Measurements from ENCODE around the gene RANGRF.
A peak's percentile ranks its signal among the peaks of the same experiment; 100 is the strongest.
"Not testable (repeated sequence)": the region's sequence is repeated elsewhere in the genome, so short reads cannot be mapped to it uniquely, and the experiment has no call there.

RANGRF gene

GRCh38 chr17:8288336-8289102, at the start of gene RANGRF:
RANGRF (plus strand) TSS chr17:8288670; CDS start chr17:8288789, 119 bp downstream.
- H3K4me1 Mint-ChIP-seq (ENCODE audit: low read depth) = peaks cover 36% of the 10 kb centered on the region
- H3K36me3 Mint-ChIP-seq = peaks cover 6% of the 10 kb centered on the region
- H3K9me3 Mint-ChIP-seq (ENCODE audit: low read depth) = no peaks in the 10 kb centered on the region
- H3K4me3 Mint-ChIP-seq = peak within 1 kb of the TSS; percentile 95
- peak within 1 kb of the TSS; percentile 92 for H3K27ac Mint-ChIP-seq
- no peaks in the 10 kb centered on the region for H3K27me3 Mint-ChIP-seq

- Mint-ChIP-seq H3K36me3 (peaks cover 12% of the 10 kb centered on the region), H3K4me1 (ENCODE audit: low read depth) (peaks cover 44% of the 10 kb centered on the region), H3K27me3 (no peaks in the 10 kb centered on the region), H3K27ac (peak overlapping the region; percentile 84), H3K4me3 (peak overlapping the region; percentile 36), H3K9me3 (ENCODE audit: low read depth) (no peaks in the 10 kb centered on the region)
These were observed 44.6 kb upstream of the RANGRF start for GRCh38 chr17:8243827-8244226.

GRCh38 chr17:8244768-8245167, 43.7 kb upstream of the RANGRF start:
- Mint-ChIP-seq H3K4me1 (ENCODE audit: low read depth) (peaks cover 46% of the 10 kb centered on the region), H3K27ac (peak overlapping the region; percentile 80), H3K36me3 (peaks cover 10% of the 10 kb centered on the region), H3K4me3 (peak overlapping the region; percentile 84), H3K27me3 (no peaks in the 10 kb centered on the region), H3K9me3 (ENCODE audit: low read depth) (no peaks in the 10 kb centered on the region)

GRCh38 chr17:8248751-8249607, 39.5 kb upstream of the RANGRF start, which contains the start of gene PFAS:
PFAS (plus strand) TSS chr17:8249289; CDS start chr17:8253938, 4,649 bp downstream.
- Mint-ChIP-seq H3K27ac (peak within 1 kb of the TSS; percentile 99), H3K36me3 (peaks cover 10% of the 10 kb centered on the region), H3K4me1 (ENCODE audit: low read depth) (peaks cover 41% of the 10 kb centered on the region), H3K9me3 (ENCODE audit: low read depth) (no peaks in the 10 kb centered on the region), H3K4me3 (peak within 1 kb of the TSS; percentile 99), H3K27me3 (no peaks in the 10 kb centered on the region)

DNA sequence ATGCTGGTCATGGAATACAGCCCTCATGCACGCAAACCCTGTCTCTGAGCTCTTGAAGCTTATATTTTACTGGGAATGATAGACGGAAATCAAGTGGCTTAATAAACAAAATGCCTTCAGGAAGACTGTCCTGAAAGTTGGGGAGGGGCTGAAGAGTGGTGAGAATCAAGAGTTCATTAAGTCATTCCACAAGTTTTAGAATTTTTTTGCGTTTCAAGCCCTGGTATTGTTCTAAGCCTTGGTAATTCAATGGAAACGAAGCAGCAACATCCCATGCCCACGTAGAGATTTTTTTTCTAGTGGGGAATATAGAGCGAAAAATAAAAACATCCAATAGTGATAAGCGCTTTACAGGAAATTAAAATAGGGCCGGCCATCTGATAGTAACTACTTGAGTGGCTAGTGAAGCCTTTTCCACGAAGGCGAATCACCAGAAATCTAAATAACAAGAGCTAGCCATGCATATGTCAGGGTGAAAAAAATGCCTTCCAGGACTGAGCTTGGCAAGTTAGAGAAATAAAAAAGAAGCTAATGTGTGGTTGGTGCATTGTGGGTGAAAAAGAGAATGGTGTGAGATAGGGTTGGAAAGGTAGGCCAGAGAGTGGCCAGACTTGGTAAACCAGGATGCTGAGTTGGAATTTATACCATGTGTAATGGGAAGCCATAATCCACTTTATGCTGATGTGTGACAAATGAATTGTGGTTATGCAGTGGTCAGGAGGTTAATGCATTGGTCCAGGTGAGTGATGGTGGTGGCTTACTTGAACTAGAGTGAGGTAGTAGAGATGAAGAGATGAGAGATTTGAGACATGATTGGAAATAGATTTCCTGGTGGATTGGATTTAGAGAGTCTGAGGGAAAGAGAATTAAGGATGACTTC, 38.6 kb upstream of the RANGRF start:
- H3K27ac Mint-ChIP-seq = peak overlapping the region; percentile 99
- H3K27me3 Mint-ChIP-seq = no peaks in the 10 kb centered on the region
- peaks cover 10% of the 10 kb centered on the region for H3K36me3 Mint-ChIP-seq
- peak overlapping the region; percentile 99 for H3K4me3 Mint-ChIP-seq
- peaks cover 33% of the 10 kb centered on the region for H3K4me1 Mint-ChIP-seq (ENCODE audit: low read depth)
- no peaks in the 10 kb centered on the region for H3K9me3 Mint-ChIP-seq (ENCODE audit: low read depth)

GRCh38 chr17:8251411-8251810, 37.1 kb upstream of the RANGRF start:
- not testable (repeated sequence) for H3K36me3 Mint-ChIP-seq
- H3K4me1 Mint-ChIP-seq (ENCODE audit: low read depth) = peaks cover 19% of the 10 kb centered on the region

GRCh38 chr17:8253801-8254200, 34.7 kb upstream of the RANGRF start:
- H3K27ac Mint-ChIP-seq = no peak overlapping the region

More at GRCh38 chr17:8251411-8251810, 37.1 kb upstream of the RANGRF start:
- H3K27me3 Mint-ChIP-seq; H3K9me3 Mint-ChIP-seq (ENCODE audit: low read depth); H3K27ac Mint-ChIP-seq; H3K4me3 Mint-ChIP-seq: not testable (repeated sequence)

DNA sequence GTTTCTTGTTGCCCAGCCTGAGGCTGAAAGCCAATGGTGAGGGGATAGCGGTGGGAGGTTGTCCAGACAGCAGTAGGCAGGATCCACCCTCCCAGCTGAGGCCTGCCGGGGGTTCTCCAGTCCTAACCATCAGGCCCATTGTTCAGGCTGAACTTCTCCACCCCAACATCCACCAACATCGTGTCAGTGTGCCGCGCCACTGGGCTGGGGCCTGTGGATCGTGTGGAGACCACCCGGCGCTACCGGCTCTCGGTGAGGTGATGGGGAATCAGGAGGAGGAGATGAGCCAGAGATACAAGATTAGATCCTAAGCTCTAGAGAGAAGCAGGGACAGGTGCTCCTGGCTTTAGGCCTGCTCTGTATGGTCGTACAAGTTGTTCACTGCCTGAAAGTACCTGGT, 33.6 kb upstream of the RANGRF start:
- H3K27ac Mint-ChIP-seq = no peak overlapping the region
- no peaks in the 10 kb centered on the region for H3K9me3 Mint-ChIP-seq (ENCODE audit: low read depth)
- H3K36me3 Mint-ChIP-seq = peaks cover 6% of the 10 kb centered on the region
- H3K4me1 Mint-ChIP-seq (ENCODE audit: low read depth) = peaks cover 9% of the 10 kb centered on the region
- no peak overlapping the region for H3K4me3 Mint-ChIP-seq
- H3K27me3 Mint-ChIP-seq = no peaks in the 10 kb centered on the region

More at GRCh38 chr17:8253801-8254200, 34.7 kb upstream of the RANGRF start:
- H3K36me3 Mint-ChIP-seq = peaks cover 6% of the 10 kb centered on the region
- peaks cover 13% of the 10 kb centered on the region for H3K4me1 Mint-ChIP-seq (ENCODE audit: low read depth)
- no peaks in the 10 kb centered on the region for H3K9me3 Mint-ChIP-seq (ENCODE audit: low read depth)
- no peaks in the 10 kb centered on the region for H3K27me3 Mint-ChIP-seq
- no peak overlapping the region for H3K4me3 Mint-ChIP-seq

- Mint-ChIP-seq H3K27me3 (no peaks in the 10 kb centered on the region), H3K27ac (no peak overlapping the region), H3K9me3 (ENCODE audit: low read depth) (no peaks in the 10 kb centered on the region), H3K4me1 (ENCODE audit: low read depth) (peaks cover 3% of the 10 kb centered on the region), H3K4me3 (no peak overlapping the region), H3K36me3 (peaks cover 6% of the 10 kb centered on the region)
These were observed 33.0 kb upstream of the RANGRF start for GRCh38 chr17:8255499-8255898.

DNA sequence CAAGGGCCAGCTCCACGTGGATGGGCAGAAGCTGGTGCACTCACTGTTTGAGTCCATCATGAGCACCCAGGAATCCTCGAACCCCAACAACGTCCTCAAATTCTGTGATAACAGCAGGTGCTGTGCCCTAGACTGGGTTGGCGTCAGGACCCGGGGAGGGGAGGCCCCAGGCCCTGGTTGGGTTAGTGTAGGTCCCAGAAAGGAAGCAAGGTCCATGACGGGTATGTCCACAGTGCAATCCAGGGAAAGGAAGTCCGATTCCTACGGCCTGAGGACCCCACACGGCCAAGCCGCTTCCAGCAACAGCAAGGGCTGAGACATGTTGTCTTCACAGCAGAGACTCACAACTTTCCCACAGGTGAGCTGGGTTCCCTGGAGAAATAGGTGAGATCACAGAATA, 32.2 kb upstream of the RANGRF start:
- Mint-ChIP-seq H3K9me3 (ENCODE audit: low read depth) (no peaks in the 10 kb centered on the region), H3K27me3 (no peaks in the 10 kb centered on the region), H3K27ac (no peak overlapping the region), H3K4me1 (ENCODE audit: low read depth) (no peaks in the 10 kb centered on the region), H3K4me3 (no peak overlapping the region), H3K36me3 (peaks cover 7% of the 10 kb centered on the region)

DNA sequence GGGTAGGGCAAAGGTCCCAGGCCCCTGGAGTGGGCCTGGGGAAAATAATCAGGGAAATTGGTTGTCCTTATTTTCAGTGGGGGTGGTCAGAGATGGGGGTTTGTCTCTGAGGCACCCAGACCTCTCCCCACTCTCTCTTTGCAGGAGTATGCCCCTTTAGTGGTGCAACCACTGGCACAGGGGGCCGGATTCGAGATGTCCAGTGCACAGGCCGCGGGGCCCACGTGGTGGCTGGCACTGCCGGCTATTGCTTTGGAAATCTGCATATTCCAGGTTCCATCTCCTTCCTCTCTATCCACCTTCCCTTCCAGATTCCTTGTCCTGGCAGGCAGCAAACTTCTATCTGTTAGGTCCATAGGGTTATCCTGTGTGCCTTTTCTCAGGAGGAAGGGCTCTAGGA, 31.8 kb upstream of the RANGRF start:
- H3K27ac Mint-ChIP-seq = no peak overlapping the region
- H3K36me3 Mint-ChIP-seq = peaks cover 7% of the 10 kb centered on the region

DNA sequence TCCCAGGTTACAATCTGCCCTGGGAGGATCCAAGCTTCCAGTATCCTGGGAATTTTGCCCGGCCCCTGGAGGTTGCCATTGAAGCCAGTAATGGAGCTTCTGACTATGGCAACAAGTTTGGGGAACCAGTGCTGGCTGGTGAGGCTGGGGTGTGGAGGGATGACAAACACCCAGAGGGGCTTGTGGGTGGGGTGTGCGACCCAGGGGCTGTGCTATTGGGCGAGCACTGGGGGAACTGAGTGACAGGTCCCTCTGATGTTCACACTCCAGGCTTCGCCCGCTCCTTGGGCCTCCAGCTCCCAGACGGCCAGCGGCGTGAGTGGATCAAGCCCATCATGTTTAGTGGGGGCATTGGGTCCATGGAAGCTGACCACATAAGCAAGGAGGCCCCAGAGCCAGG, 30.7 kb upstream of the RANGRF start:
- peaks cover 7% of the 10 kb centered on the region for H3K36me3 Mint-ChIP-seq

More for the DNA sequence above, 31.8 kb upstream of the RANGRF start:
- Mint-ChIP-seq H3K27me3 (no peaks in the 10 kb centered on the region), H3K4me3 (no peak overlapping the region), H3K4me1 (ENCODE audit: low read depth) (no peaks in the 10 kb centered on the region), H3K9me3 (ENCODE audit: low read depth) (no peaks in the 10 kb centered on the region)

GRCh38 chr17:8264320-8264719, 24.1 kb upstream of the RANGRF start:
- no peak overlapping the region for H3K4me3 Mint-ChIP-seq
- H3K4me1 Mint-ChIP-seq (ENCODE audit: low read depth) = no peaks in the 10 kb centered on the region
- H3K27me3 Mint-ChIP-seq = no peaks in the 10 kb centered on the region
- H3K36me3 Mint-ChIP-seq = peaks cover 6% of the 10 kb centered on the region
- H3K27ac Mint-ChIP-seq = no peak overlapping the region
- H3K9me3 Mint-ChIP-seq (ENCODE audit: low read depth) = no peaks in the 10 kb centered on the region

More for the DNA sequence above, 30.7 kb upstream of the RANGRF start:
- Mint-ChIP-seq H3K27me3 (no peaks in the 10 kb centered on the region), H3K4me1 (ENCODE audit: low read depth) (no peaks in the 10 kb centered on the region), H3K4me3 (no peak overlapping the region), H3K9me3 (ENCODE audit: low read depth) (no peaks in the 10 kb centered on the region), H3K27ac (no peak overlapping the region)

DNA sequence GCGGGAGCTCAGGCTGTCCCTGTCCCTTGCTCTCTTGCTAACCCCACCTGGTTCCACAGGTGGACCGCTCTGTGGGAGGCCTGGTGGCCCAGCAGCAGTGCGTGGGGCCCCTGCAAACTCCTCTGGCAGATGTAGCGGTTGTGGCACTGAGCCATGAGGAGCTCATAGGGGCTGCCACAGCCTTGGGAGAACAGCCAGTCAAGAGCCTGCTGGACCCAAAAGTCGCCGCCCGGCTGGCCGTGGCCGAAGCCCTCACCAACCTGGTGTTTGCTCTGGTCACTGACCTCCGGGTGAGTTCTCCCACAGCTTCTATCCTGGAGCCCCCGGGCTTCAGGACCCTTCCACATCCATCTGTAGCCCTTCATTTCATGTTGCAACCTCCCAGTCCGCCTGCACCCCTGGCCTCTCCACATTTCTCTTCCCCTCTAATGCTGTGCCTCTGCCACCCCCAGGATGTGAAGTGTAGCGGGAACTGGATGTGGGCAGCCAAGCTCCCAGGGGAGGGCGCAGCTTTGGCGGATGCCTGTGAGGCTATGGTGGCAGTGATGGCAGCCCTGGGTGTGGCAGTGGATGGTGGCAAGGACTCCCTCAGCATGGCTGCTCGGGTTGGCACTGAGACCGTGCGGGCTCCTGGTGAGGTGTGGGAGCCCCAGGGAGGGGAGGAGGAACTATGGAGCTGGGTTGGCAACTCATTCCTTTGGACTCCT, 23.5 kb upstream of the RANGRF start:
- Mint-ChIP-seq H3K4me3 (no peak overlapping the region), H3K27ac (no peak overlapping the region), H3K27me3 (no peaks in the 10 kb centered on the region), H3K9me3 (ENCODE audit: low read depth) (no peaks in the 10 kb centered on the region), H3K36me3 (peaks cover 6% of the 10 kb centered on the region), H3K4me1 (ENCODE audit: low read depth) (no peaks in the 10 kb centered on the region)

Data from activated naive CD8-positive, alpha-beta T cell (primary cell).